Natural killer cell (primary cell): ENCODE measurements around the gene CGB5. TPM values are rescaled to one million over a fixed set of nuclear protein-coding genes. Genes with fewer than 3 reads are reported as not detected.

ENCODE experiments used
- total RNA-seq, 4 donors: library from RNA; stranded (reverse); fragments of 120-200 nt in 1 of 4; gene quantifications; one replicate each; pipeline versions ENCODE4 v1.2.3 to v1.2.4, GENCODE V29; 2013 to 2022

CGB5 gene
- total RNA-seq, 3 donors from 2014 or later (not counting 1 experiment from before 2014, with no cell fraction given), result not detected

Other genes starting within 250 kb of the CGB5 start
- 10 to 100 TPM; 11.4 to 14.5 (median 12.1) TPM for gene BCAT2, start 232.8 kb upstream of the CGB5 start, total RNA-seq
- gene HSD17B14, start 207.4 kb upstream of the CGB5 start, total RNA-seq, result under 1 TPM in 1 of 3 donors, not detected in 2; 0.75 TPM
- gene PLEKHA4, start 175.2 kb upstream of the CGB5 start, total RNA-seq, result 1 to 10 TPM; 2.5 to 6.5 (median 5.2) TPM
- gene PPP1R15A, start 171.4 kb upstream of the CGB5 start, total RNA-seq, result 1,000 to 10,000 TPM in 2 of 3 donors, 100 to 1,000 TPM in 1; 942 to 1,308 (median 1,174) TPM
- gene TULP2, start 145.1 kb upstream of the CGB5 start, total RNA-seq, result not detected
- 100 to 1,000 TPM; 163 to 192 (median 171) TPM for gene NUCB1, start 143.5 kb upstream of the CGB5 start, total RNA-seq
- gene DHDH, start 110.1 kb upstream of the CGB5 start, total RNA-seq, result not detected
- 100 to 1,000 TPM; 117 to 133 (median 120) TPM for gene BAX, start 89.0 kb upstream of the CGB5 start, total RNA-seq
- gene FTL, start 78.5 kb upstream of the CGB5 start, total RNA-seq, result 1,000 to 10,000 TPM in 2 of 3 donors, 100 to 1,000 TPM in 1; 554 to 1,168 (median 1,024) TPM
- 10 to 100 TPM; 31.6 to 34.5 (median 34.4) TPM for gene GYS1, start 50.5 kb upstream of the CGB5 start, total RNA-seq
- gene RUVBL2, start 50.0 kb upstream of the CGB5 start, total RNA-seq, result 10 to 100 TPM; 23.6 to 28.3 (median 26.5) TPM
- 1 to 10 TPM in 1 of 3 donors, not detected in 2; 1.4 TPM for gene LHB, start 26.8 kb upstream of the CGB5 start, total RNA-seq
- gene CGB3, start 19.5 kb upstream of the CGB5 start, total RNA-seq, result not detected
- gene CGB2, start 12.0 kb upstream of the CGB5 start, total RNA-seq, result not detected
- gene CGB1, start 7.0 kb upstream of the CGB5 start, total RNA-seq, result not detected
- not detected for gene CGB8, start 5.3 kb downstream of the CGB5 start, total RNA-seq
- gene CGB7, start 13.9 kb downstream of the CGB5 start, total RNA-seq, result not detected
- not detected for gene NTF4, start 21.0 kb downstream of the CGB5 start, total RNA-seq
- gene KCNA7, start 28.9 kb downstream of the CGB5 start, total RNA-seq, result not detected
- 100 to 1,000 TPM; 244 to 312 (median 299) TPM for gene SNRNP70, start 41.6 kb downstream of the CGB5 start, total RNA-seq
- 1 to 10 TPM; 6.2 to 8.8 (median 6.5) TPM for gene LIN7B, start 70.5 kb downstream of the CGB5 start, total RNA-seq
- gene C19orf73, start 75.3 kb downstream of the CGB5 start, total RNA-seq, result 1 to 10 TPM; 2.3 to 2.7 (median 2.7) TPM
- 1 to 10 TPM; 5.3 to 5.5 (median 5.3) TPM for gene PPFIA3, start 75.7 kb downstream of the CGB5 start, total RNA-seq
- gene HRC, start 111.5 kb downstream of the CGB5 start, total RNA-seq, result not detected
- gene TRPM4, start 113.9 kb downstream of the CGB5 start, total RNA-seq, result under 1 TPM in 1 of 3 donors, not detected in 2; 0.20 TPM